ENCODE results near the gene MXRA8. TPM values are rescaled to one million over a fixed set of nuclear protein-coding genes. Genes with fewer than 3 reads are reported as not detected.

MXRA8 gene
- total RNA-seq, 2 donors from 2014 or later, result 28.3 to 29.2 TPM

DNA sequence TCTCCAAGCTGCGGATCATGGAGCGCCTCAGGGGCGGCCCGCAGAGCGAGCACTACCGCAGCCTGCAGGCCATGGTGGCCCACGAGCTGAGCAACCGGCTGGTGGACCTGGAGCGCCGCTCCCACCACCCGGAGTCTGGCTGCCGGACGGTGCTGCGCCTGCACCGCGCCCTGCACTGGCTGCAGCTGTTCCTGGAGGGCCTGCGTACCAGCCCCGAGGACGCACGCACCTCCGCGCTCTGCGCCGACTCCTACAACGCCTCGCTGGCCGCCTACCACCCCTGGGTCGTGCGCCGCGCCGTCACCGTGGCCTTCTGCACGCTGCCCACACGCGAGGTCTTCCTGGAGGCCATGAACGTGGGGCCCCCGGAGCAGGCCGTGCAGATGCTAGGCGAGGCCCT lies 31.1 kb downstream of the MXRA8 start:
- Histone ChIP-seq H3K27me3 (ENCODE audit: control insufficient read depth, insufficient read depth, low read length, poor library complexity, severe bottlenecking) (no peaks in the 10 kb centered on the region), H3K4me3 (ENCODE audit: low read length) (no peak overlapping the region), H3K9me3 (ENCODE audit: control insufficient read depth, low read length) (no peaks in the 10 kb centered on the region), H3K9ac (ENCODE audit: extremely low read depth, low read length, poor library complexity, severe bottlenecking) (no peak overlapping the region), H3K36me3 (ENCODE audit: control insufficient read depth, insufficient read depth, low read length) (no peaks in the 10 kb centered on the region), H3K27ac (ENCODE audit: low read depth, low read length) (no peak overlapping the region), H3K4me1 (ENCODE audit: control insufficient read depth, insufficient read depth, low read length) (no peaks in the 10 kb centered on the region)
- TF ChIP-seq, protein P1, sequence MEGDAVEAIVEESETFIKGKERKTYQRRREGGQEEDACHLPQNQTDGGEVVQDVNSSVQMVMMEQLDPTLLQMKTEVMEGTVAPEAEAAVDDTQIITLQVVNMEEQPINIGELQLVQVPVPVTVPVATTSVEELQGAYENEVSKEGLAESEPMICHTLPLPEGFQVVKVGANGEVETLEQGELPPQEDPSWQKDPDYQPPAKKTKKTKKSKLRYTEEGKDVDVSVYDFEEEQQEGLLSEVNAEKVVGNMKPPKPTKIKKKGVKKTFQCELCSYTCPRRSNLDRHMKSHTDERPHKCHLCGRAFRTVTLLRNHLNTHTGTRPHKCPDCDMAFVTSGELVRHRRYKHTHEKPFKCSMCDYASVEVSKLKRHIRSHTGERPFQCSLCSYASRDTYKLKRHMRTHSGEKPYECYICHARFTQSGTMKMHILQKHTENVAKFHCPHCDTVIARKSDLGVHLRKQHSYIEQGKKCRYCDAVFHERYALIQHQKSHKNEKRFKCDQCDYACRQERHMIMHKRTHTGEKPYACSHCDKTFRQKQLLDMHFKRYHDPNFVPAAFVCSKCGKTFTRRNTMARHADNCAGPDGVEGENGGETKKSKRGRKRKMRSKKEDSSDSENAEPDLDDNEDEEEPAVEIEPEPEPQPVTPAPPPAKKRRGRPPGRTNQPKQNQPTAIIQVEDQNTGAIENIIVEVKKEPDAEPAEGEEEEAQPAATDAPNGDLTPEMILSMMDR (conservative IDR thresholded peaks at IDR 0.05), result no peak
- H3K27me3 Mint-ChIP-seq (ENCODE audit: insufficient read depth), result no peaks in the 10 kb centered on the region
- no peaks in the 10 kb centered on the region for H3K9me3 Mint-ChIP-seq
- 92 to 93% methylated on average over 27 to 40 of the region's 40 CpGs for WGBS, 2 experiments (ENCODE audit: insufficient coverage in 1 of 2, insufficient read length in 1 of 2)
- no peak overlapping the region for H3K4me3 Mint-ChIP-seq
- peaks cover under 1% of the 10 kb centered on the region for H3K36me3 Mint-ChIP-seq (ENCODE audit: low read depth)
- peaks cover 5% of the 10 kb centered on the region for H3K4me1 Mint-ChIP-seq
- no peak for DNase-seq
- H3K27ac Mint-ChIP-seq, result no peak overlapping the region

DNA sequence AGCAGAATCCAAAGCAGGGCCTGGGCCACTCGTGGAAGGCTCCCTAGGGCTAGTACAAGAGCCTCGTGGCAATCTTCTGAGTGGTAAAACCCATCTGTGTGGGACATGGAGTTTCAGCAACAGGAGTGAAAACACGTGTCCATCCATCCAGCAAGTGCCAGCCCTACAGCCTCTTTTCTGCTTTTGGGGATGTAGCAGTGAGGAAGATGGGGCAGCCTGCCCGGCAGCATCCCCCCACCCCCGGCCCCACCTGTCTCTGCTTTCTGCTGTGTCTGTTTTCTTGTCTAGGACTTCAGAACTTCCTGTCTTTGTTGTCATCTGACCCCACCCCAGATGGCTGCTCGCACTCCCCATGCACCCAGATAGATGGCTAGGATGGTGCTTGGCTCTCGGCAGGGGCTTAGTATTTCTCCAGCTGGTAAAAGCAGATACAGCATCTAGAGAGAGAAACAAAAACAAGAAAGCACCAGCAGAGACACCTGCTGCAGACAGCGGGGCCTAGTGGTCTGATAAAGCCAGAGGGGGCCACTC lies 32.2 kb downstream of the MXRA8 start:
- Histone ChIP-seq H3K36me3 (ENCODE audit: control insufficient read depth, insufficient read depth, low read length) (no peaks in the 10 kb centered on the region), H3K4me3 (ENCODE audit: low read length) (peak overlapping the region; percentile 86), H3K9ac (ENCODE audit: extremely low read depth, low read length, poor library complexity, severe bottlenecking) (no peak overlapping the region), H3K4me1 (ENCODE audit: control insufficient read depth, insufficient read depth, low read length) (no peaks in the 10 kb centered on the region), H3K9me3 (ENCODE audit: control insufficient read depth, low read length) (no peaks in the 10 kb centered on the region), H3K27ac (ENCODE audit: low read depth, low read length) (no peak overlapping the region), H3K27me3 (ENCODE audit: control insufficient read depth, insufficient read depth, low read length, poor library complexity, severe bottlenecking) (no peaks in the 10 kb centered on the region)
- 91 to 92% methylated on average over 6 to 8 of the region's 8 CpGs for WGBS, 2 experiments (ENCODE audit: insufficient coverage in 1 of 2, insufficient read length in 1 of 2)
- DNase-seq, result no peak
- Mint-ChIP-seq H3K36me3 (ENCODE audit: low read depth) (peaks cover 2% of the 10 kb centered on the region), H3K9me3 (no peaks in the 10 kb centered on the region), H3K27ac (no peak overlapping the region), H3K4me1 (peaks cover 5% of the 10 kb centered on the region), H3K27me3 (ENCODE audit: insufficient read depth) (no peaks in the 10 kb centered on the region), H3K4me3 (peak overlapping the region; percentile 59)
- TF ChIP-seq, protein P1 (conservative IDR thresholded peaks at IDR 0.05), result no peak

DNA sequence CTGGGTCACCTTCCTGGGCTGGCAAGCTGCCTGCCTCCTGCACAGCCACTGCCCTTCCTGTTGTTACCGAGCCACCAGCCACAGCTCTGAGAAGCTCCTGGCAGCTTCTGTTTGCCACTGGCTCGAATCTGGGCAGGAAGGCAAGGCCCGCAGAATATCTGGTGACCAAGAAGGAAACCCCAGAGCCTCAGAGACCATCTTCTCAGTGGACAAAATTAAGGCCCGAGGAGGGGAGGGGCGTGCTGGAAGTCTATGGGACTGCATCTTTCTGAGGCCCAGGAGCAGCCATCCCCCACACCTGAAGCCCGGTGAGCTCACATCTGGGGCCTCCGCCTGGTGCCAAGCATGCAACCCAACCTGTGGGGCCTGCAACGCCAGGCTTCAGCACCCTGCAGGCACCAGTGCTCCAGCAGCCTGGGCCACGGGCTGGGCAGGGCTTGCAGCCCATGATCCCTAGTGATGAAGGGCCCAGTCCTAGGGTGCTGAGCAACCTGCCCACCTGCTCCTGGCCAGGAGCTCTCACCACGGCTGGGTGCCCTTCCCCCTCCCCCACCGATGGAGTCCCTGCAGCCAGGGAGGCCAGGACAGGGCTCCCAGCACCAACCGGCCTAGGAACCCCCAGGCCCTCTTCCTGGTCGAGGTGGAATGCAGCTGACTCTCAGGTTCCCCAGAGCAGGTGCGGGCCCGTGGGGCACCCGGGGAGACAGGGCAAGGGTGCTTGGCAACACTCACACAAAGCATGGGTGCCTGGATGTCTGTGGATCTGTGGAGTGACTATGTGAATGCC lies 32.9 kb downstream of the MXRA8 start:
- peak overlapping the region; percentile 59 for H3K4me3 Mint-ChIP-seq
- H3K9ac ChIP-seq (ENCODE audit: extremely low read depth, low read length, poor library complexity, severe bottlenecking), result peak overlapping the region; percentile 47
- TF ChIP-seq, protein P1 (conservative IDR thresholded peaks at IDR 0.05), result no peak
- 82 to 89% methylated on average over 15 to 16 of the region's 16 CpGs for WGBS, 2 experiments (ENCODE audit: insufficient coverage in 1 of 2, insufficient read length in 1 of 2)
- H3K9me3 ChIP-seq (ENCODE audit: control insufficient read depth, low read length), result no peaks in the 10 kb centered on the region
- H3K27ac Mint-ChIP-seq, result no peak overlapping the region
- no peak overlapping the region for H3K27ac ChIP-seq (ENCODE audit: low read depth, low read length)
- H3K27me3 ChIP-seq (ENCODE audit: control insufficient read depth, insufficient read depth, low read length, poor library complexity, severe bottlenecking), result no peaks in the 10 kb centered on the region
- H3K36me3 ChIP-seq (ENCODE audit: control insufficient read depth, insufficient read depth, low read length), result no peaks in the 10 kb centered on the region
- no peak for DNase-seq
- peaks cover 5% of the 10 kb centered on the region for H3K4me1 Mint-ChIP-seq
- H3K4me1 ChIP-seq (ENCODE audit: control insufficient read depth, insufficient read depth, low read length), result no peaks in the 10 kb centered on the region
- no peaks in the 10 kb centered on the region for H3K27me3 Mint-ChIP-seq (ENCODE audit: insufficient read depth)
- peak overlapping the region; percentile 86 for H3K4me3 ChIP-seq (ENCODE audit: low read length)
- H3K9me3 Mint-ChIP-seq, result no peaks in the 10 kb centered on the region
- peaks cover 2% of the 10 kb centered on the region for H3K36me3 Mint-ChIP-seq (ENCODE audit: low read depth)

Measured in endodermal cell (in vitro differentiated cells).